RWPE2 (cell line): ENCODE results near the gene GATA5.

Source experiments
- ATAC-seq: fragments of 200-7000 bp; cut with Tn5 transposase; 3 replicates; pipeline ENCODE4 v1.9.1; 2021; ENCODE audit warnings: low read depth
- DNase-seq: peaks from one replicate; pipeline ENCODE4 v3.0.0-alpha.2; 2020; ENCODE audit warnings: low spot score
- H3K27ac ChIP-seq: fragments of 450-650 bp; 2 replicates; pipeline ENCODE4 v1.5.1; 2017; ENCODE audit warnings: mild to moderate bottlenecking; ENCODE audit not compliant: poor library complexity, severe bottlenecking
- H3K27me3 ChIP-seq: fragments of 250-450 bp; sonication (Bioruptor Pico); 2 replicates; pipeline ENCODE4 v1.5.1; 2021; ENCODE audit warnings: mild to moderate bottlenecking, moderate library complexity; ENCODE audit not compliant: insufficient read depth, poor library complexity, severe bottlenecking
- H3K36me3 ChIP-seq: fragments of 250-450 bp; sonication (Bioruptor Pico); 2 replicates; pipeline ENCODE4 v1.5.1; 2020; ENCODE audit warnings: low read depth, mild to moderate bottlenecking, moderate library complexity
- H3K4me1 ChIP-seq: fragments of 250-450 bp; sonication (Bioruptor Pico); 2 replicates; pipeline ENCODE4 v1.5.1; 2021; ENCODE audit warnings: mild to moderate bottlenecking, moderate library complexity; ENCODE audit not compliant: insufficient read depth, poor library complexity, severe bottlenecking
- H3K4me3 ChIP-seq: fragments of 250-450 bp; sonication (Bioruptor Pico); 2 replicates; pipeline ENCODE4 v1.5.1; 2021; ENCODE audit warnings: mild to moderate bottlenecking, moderate library complexity; ENCODE audit not compliant: severe bottlenecking
- H3K9me3 ChIP-seq: fragments of 250-450 bp; sonication (Bioruptor Pico); 2 replicates; pipeline ENCODE4 v1.5.1; 2021; ENCODE audit warnings: mild to moderate bottlenecking, moderate library complexity; ENCODE audit not compliant: severe bottlenecking
- TF ChIP-seq, protein P1 (sequence below): fragments of 450-650 bp; IDR thresholded peaks from one replicate; pipeline ENCODE4 v1.5.1; 2017; ENCODE audit warnings: mild to moderate bottlenecking, moderate library complexity; ENCODE audit not compliant: poor library complexity, severe bottlenecking

The GATA5 gene

DNA sequence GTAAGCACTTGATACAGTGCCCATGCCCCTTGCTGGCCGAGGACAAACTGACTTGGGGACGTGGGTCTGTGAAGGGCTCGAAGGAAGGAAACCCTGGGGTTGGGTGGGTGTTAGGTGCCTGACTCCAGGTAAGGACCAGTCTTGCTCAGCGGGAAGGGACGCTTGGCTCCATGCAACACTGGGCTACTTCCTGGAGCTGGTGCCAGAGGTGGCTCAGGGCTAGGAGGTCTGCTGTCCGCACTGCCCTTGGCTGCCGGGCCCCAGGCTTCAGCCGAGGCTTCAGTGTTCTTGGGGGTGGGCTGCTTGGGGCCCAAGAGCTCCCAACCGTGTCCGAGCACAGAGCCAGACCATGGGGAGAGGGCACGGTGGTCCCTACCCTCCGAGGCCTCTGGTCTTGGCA lies 5.3 kb downstream of the GATA5 start:
- Histone ChIP-seq H3K36me3 (no peaks in the 10 kb centered on the region), H3K9me3 (no peaks in the 10 kb centered on the region), H3K4me3 (no peak overlapping the region), H3K4me1 (no peaks in the 10 kb centered on the region), H3K27me3 (peaks cover 87% of the 10 kb centered on the region), H3K27ac (no peak overlapping the region)
- DNase-seq (peak; percentile 78), ATAC-seq (no peak)
- TF ChIP-seq, protein P1, sequence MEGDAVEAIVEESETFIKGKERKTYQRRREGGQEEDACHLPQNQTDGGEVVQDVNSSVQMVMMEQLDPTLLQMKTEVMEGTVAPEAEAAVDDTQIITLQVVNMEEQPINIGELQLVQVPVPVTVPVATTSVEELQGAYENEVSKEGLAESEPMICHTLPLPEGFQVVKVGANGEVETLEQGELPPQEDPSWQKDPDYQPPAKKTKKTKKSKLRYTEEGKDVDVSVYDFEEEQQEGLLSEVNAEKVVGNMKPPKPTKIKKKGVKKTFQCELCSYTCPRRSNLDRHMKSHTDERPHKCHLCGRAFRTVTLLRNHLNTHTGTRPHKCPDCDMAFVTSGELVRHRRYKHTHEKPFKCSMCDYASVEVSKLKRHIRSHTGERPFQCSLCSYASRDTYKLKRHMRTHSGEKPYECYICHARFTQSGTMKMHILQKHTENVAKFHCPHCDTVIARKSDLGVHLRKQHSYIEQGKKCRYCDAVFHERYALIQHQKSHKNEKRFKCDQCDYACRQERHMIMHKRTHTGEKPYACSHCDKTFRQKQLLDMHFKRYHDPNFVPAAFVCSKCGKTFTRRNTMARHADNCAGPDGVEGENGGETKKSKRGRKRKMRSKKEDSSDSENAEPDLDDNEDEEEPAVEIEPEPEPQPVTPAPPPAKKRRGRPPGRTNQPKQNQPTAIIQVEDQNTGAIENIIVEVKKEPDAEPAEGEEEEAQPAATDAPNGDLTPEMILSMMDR = no peak

DNA sequence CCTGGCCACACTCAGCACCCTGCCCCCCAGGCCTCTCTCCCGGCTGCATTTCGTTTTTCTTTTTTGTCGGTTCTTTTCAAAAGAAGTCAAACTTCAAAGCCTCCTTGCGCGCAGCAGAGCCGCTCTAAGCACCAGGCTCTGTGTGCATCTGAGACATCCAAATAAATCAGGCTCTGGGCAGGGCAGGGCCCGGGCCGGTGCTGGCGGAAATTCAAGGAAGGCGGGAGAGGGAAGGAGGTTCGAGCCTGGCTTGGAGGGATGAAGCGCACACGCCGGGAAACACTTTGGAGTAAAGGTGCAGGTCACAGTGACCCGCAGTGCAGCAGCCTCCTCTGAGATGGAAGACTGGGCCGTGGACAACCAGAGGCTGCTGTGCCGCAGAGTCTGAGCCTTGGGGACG lies 5.8 kb downstream of the GATA5 start:
- Histone ChIP-seq H3K9me3 (no peaks in the 10 kb centered on the region), H3K27ac (no peak overlapping the region), H3K36me3 (no peaks in the 10 kb centered on the region), H3K4me1 (no peaks in the 10 kb centered on the region), H3K4me3 (no peak overlapping the region), H3K27me3 (peaks cover 83% of the 10 kb centered on the region)
- no peak for ATAC-seq
- DNase-seq = no peak
- TF ChIP-seq, protein P1 = no peak

DNA sequence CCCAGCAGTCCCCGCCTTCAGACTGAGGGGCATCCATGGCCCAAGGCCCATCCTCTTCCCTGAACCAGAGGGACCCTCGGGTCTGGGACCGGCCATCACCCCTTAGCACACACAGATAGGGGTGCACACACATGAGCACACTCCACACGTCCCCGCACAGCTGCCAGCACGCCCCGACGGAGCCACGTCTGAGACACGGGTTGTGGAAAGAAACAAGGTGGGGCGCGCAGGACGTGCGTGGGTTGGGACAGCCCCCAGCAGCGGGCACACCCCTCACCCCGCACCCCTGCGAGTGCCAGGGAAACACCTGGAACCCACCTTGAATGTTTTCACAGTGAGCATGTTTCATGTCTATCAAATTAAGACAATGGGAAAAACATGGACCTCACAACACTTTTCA lies 6.4 kb downstream of the GATA5 start:
- H3K36me3 ChIP-seq = no peaks in the 10 kb centered on the region
- DNase-seq (peak; percentile 82), ATAC-seq (no peak)
- H3K4me3 ChIP-seq = no peak overlapping the region
- no peaks in the 10 kb centered on the region for H3K4me1 ChIP-seq
- no peaks in the 10 kb centered on the region for H3K9me3 ChIP-seq
- H3K27ac ChIP-seq = no peak overlapping the region
- H3K27me3 ChIP-seq = peaks cover 76% of the 10 kb centered on the region
- TF ChIP-seq, protein P1 = no peak

DNA sequence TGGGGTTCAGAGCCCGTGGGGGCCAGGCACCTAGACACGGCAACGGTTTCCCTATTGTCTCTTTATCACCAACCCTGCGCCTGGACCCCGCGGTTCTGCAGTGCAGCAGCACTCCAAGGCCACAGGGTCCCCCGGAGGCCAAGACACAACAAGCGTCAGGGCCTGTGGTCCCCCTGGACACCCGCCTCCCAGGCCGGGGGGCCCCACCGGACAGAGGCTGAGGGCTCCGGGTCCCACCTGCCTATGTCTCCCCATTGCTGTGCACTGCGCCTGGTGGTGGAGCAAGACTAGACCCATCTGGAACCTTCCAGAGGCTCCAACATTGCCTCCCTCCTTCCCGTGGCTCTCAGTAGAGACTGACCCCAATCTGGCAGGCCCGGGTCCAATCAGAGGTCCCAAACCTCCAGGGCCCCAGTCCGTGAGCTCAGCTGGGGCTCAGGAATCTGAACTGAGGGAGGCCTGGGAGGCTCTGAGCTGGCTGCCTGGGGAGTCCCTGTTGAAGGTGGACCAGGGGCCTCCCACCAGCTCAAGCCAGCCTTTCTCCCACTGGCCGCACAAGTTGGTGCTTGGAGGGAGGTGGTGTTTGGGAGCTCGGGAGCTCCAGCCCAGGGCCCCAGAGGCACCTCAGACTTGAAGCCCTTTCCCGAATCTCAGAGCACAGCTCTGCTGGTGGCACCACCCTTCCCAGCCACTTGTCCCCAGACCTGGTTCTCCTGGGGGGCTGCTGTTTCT lies 8.8 kb downstream of the GATA5 start:
- no peaks in the 10 kb centered on the region for H3K4me1 ChIP-seq
- H3K36me3 ChIP-seq = no peaks in the 10 kb centered on the region
- no peak overlapping the region for H3K27ac ChIP-seq
- no peak overlapping the region for H3K4me3 ChIP-seq
- TF ChIP-seq, protein P1 = no peak
- DNase-seq (no peak), ATAC-seq (peak; percentile 20)
- H3K9me3 ChIP-seq = no peaks in the 10 kb centered on the region
- peaks cover 52% of the 10 kb centered on the region for H3K27me3 ChIP-seq

DNA sequence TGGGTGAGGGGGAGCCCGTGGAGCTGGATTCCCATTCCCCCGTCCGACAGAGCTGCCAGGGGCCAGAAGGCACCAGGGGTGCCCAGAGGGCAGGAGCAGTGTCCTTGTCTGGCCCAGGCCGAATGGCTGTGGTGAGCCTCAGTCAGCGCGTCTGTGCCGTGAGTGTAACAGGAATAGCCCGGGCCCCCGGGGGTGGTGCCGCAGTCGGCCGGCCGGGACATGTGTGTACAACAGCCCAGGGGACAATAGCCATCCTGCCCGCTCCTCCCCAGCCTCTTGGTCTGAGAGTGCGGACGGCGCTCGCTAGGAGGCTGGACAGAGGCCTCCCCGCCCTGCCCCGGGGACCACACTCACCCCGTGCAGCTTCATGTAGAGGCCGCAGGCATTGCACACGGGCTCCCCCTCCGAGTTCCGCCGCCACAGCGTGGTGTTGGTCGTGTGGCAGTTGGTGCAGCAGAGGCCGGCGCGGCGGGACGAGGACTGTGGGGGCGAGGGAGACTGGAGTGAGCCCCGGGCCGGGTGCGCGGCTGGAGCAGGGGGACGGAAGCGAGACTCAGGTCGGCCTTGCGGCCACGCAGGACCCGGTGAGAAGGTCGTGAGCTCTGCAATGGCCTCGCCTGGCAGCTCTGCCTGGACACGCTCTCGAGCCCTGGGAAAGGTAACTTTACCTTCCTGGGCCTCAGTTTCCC lies 9.6 kb downstream of the GATA5 start:
- peak; percentile 11; the same call in 2 of the 3 replicates for ATAC-seq

More for the DNA sequence above, 9.6 kb downstream of the GATA5 start:
- no peaks in the 10 kb centered on the region for H3K36me3 ChIP-seq
- no peaks in the 10 kb centered on the region for H3K9me3 ChIP-seq
- H3K27ac ChIP-seq = no peak overlapping the region
- DNase-seq = no peak
- H3K4me3 ChIP-seq = no peak overlapping the region
- TF ChIP-seq, protein P1 = no peak
- H3K27me3 ChIP-seq = peaks cover 50% of the 10 kb centered on the region
- H3K4me1 ChIP-seq = no peaks in the 10 kb centered on the region
